ENCODE results near the gene C19orf85.

C19orf85 gene

GRCh38 chr19:55489711-55490477 lies 25.3 kb upstream of the C19orf85 start:
- DNase-seq (ENCODE audit: low read depth in 2 of 2), result no peak

GRCh38 chr19:55488986-55489710 lies 24.6 kb upstream of the C19orf85 start:
- DNase-seq (ENCODE audit: low read depth in 2 of 2), result no peak

- DNase-seq (ENCODE audit: low read depth in 2 of 2), result no peak
Observed at GRCh38 chr19:55487924-55488687, 23.6 kb upstream of the C19orf85 start, which contains the start of gene SSC5D. TSS of gene SSC5D (plus strand) at chr19:55488436. CDS start at chr19:55488590, 154 bp downstream.

GRCh38 chr19:55486971-55487923 lies 22.7 kb upstream of the C19orf85 start:
- DNase-seq (ENCODE audit: low read depth in 2 of 2), result peak; percentile 41 to 53

GRCh38 chr19:55486043-55486970 lies 21.8 kb upstream of the C19orf85 start:
- no peak for DNase-seq (ENCODE audit: low read depth in 2 of 2)

GRCh38 chr19:55485439-55486011 lies 21.0 kb upstream of the C19orf85 start:
- no peak for DNase-seq (ENCODE audit: low read depth in 2 of 2)

GRCh38 chr19:55484593-55485438 lies 20.3 kb upstream of the C19orf85 start, which contains the start of gene NAT14:
TSS of gene NAT14 (plus strand) at chr19:55485188. CDS start at chr19:55485709, 521 bp downstream.
- DNase-seq (ENCODE audit: low read depth in 2 of 2), result peak; percentile 39 to 61

GRCh38 chr19:55483706-55484592 lies 19.4 kb upstream of the C19orf85 start:
- DNase-seq (ENCODE audit: low read depth in 2 of 2), result no peak

GRCh38 chr19:55482967-55483705 lies 18.6 kb upstream of the C19orf85 start:
- DNase-seq (ENCODE audit: low read depth in 2 of 2), result no peak

- DNase-seq (ENCODE audit: low read depth in 2 of 2), result no peak
Observed at GRCh38 chr19:55482156-55482961, 17.8 kb upstream of the C19orf85 start.

GRCh38 chr19:55481794-55482155 lies 17.2 kb upstream of the C19orf85 start:
- DNase-seq (ENCODE audit: low read depth in 2 of 2), result no peak

- DNase-seq (ENCODE audit: low read depth in 2 of 2), result no peak
Observed at GRCh38 chr19:55481148-55481793, 16.7 kb upstream of the C19orf85 start.

GRCh38 chr19:55479451-55480230 lies 15.1 kb upstream of the C19orf85 start:
- no peak for DNase-seq (ENCODE audit: low read depth in 2 of 2)

- DNase-seq (ENCODE audit: low read depth in 2 of 2), result no peak
Observed at GRCh38 chr19:55479045-55479444, 14.5 kb upstream of the C19orf85 start.

- DNase-seq (ENCODE audit: low read depth in 2 of 2), result no peak
Observed at GRCh38 chr19:55478364-55478763, 13.8 kb upstream of the C19orf85 start.

Measured in stimulated activated CD4-positive, alpha-beta T cell treated with anti-CD3 and anti-CD28 coated beads, Interleukin-1b, Interleukin-23, amount 100 ng/mL, for 4 hours (primary cell).